Effector CD8-positive, alpha-beta T cell (primary cell): ENCODE results near the gene GSTA5.
"Not testable (repeated sequence)": the region's sequence is repeated elsewhere in the genome, so short reads cannot be mapped to it uniquely, and the experiment has no call there.

Experiments used
- DNase-seq: peaks from one replicate; lab custom pipeline; 2025; lab: John Stamatoyannopoulos, UW

Gene GSTA5

GRCh38 chr6:52788478-52788877 lies 52.1 kb downstream of the GSTA5 start:
- DNase-seq = no peak

- no peak for DNase-seq
Measured at GRCh38 chr6:52787917-52788316, 52.7 kb downstream of the GSTA5 start.

GRCh38 chr6:52786249-52786956 lies 54.2 kb downstream of the GSTA5 start:
- no peak for DNase-seq

GRCh38 chr6:52782696-52783274 lies 57.8 kb downstream of the GSTA5 start:
- DNase-seq = not testable (repeated sequence)

GRCh38 chr6:52782209-52782608 lies 58.4 kb downstream of the GSTA5 start:
- DNase-seq = not testable (repeated sequence)
